Endodermal cell (in vitro differentiated cells): ENCODE results near the gene DDC. TPM values are rescaled to one million over a fixed set of nuclear protein-coding genes. Genes with fewer than 3 reads are reported as not detected.

Source experiments
- DNase-seq: peaks from one replicate; pipeline ENCODE4 v3.0.0-alpha.2; 2017
- H3K27ac ChIP-seq: 2 replicates; pipeline ENCODE4 v1.5.1; 2013; ENCODE audit warnings: mild to moderate bottlenecking, low read depth, low read length, moderate library complexity
- H3K27me3 ChIP-seq: 2 replicates; pipeline ENCODE4 v1.6.1; 2013; ENCODE audit warnings: mild to moderate bottlenecking, low read length, moderate library complexity; ENCODE audit not compliant: insufficient read depth, control insufficient read depth, poor library complexity, severe bottlenecking
- H3K36me3 ChIP-seq: 2 replicates; pipeline ENCODE4 v1.7.0; 2013; ENCODE audit warnings: mild to moderate bottlenecking, low read length, moderate library complexity; ENCODE audit not compliant: control insufficient read depth, insufficient read depth
- H3K4me1 ChIP-seq: one replicate; pipeline ENCODE4 v1.7.0; 2013; ENCODE audit warnings: low read length; ENCODE audit not compliant: control insufficient read depth, insufficient read depth
- H3K4me3 ChIP-seq: 2 replicates; pipeline ENCODE4 v1.5.1; 2013; ENCODE audit warnings: mild to moderate bottlenecking, low read length, moderate library complexity
- H3K9ac ChIP-seq: 2 replicates; pipeline ENCODE4 v1.6.1; 2013; ENCODE audit warnings: mild to moderate bottlenecking, low read length, moderate library complexity; ENCODE audit not compliant: poor library complexity, severe bottlenecking; ENCODE audit errors: extremely low read depth
- H3K9me3 ChIP-seq: 2 replicates; pipeline ENCODE4 v1.6.1; 2013; ENCODE audit warnings: mild to moderate bottlenecking, low read length, moderate library complexity; ENCODE audit not compliant: control insufficient read depth
- H3K27ac Mint-ChIP-seq: 2 replicates; pipeline ENCODE4 v1.8.0; 2020; ENCODE audit warnings: mixed read lengths
- H3K27me3 Mint-ChIP-seq: 2 replicates; pipeline ENCODE4 v1.8.0; 2021; ENCODE audit warnings: mild to moderate bottlenecking, mixed read lengths; ENCODE audit not compliant: insufficient read depth
- H3K36me3 Mint-ChIP-seq: 2 replicates; pipeline ENCODE4 v1.8.0; 2020; ENCODE audit warnings: low read depth, mixed read lengths
- H3K4me1 Mint-ChIP-seq: 2 replicates; pipeline ENCODE4 v1.8.0; 2020; ENCODE audit warnings: mixed read lengths
- H3K4me3 Mint-ChIP-seq: 2 replicates; pipeline ENCODE4 v1.8.0; 2020; ENCODE audit warnings: mild to moderate bottlenecking, moderate library complexity, mixed read lengths
- H3K9me3 Mint-ChIP-seq: 2 replicates; pipeline ENCODE4 v1.8.0; 2020; ENCODE audit warnings: mild to moderate bottlenecking, mixed read lengths
- WGBS, 2 experiments: methylation state at CpG; one replicate each; pipeline versions ENCODE4 v1.1.5 to v1.1.7; 2013; ENCODE audit warnings: missing lambda C conversion rate in 2 of 2, mixed read lengths in 1 of 2; ENCODE audit not compliant: insufficient coverage in 1 of 2, insufficient read length in 1 of 2; 5-methylcytosine and 5-hydroxymethylcytosine counted together
- total RNA-seq, 2 donors: library from RNA; stranded (reverse); fragmentation: NEBNext Ultra II Directional in 1 of 2; extraction: Animal tissue kit (Norgen Biotek cat#: 25700) in 1 of 2; gene quantifications; 2 replicates in 1 of 2; 3 replicates in 1 of 2; pipeline ENCODE4 v1.2.1, GENCODE V29; 2021
- TF ChIP-seq, protein P1 (sequence below): fragments of 200-600 bp; sonication (generic); conservative IDR thresholded peaks from 2 replicates; pipeline ENCODE4 v1.5.0; 2021; ENCODE audit warnings: antibody characterized with exemption, mild to moderate bottlenecking

The DDC gene
- total RNA-seq, 2 donors from 2014 or later = 1.1 TPM

DNA sequence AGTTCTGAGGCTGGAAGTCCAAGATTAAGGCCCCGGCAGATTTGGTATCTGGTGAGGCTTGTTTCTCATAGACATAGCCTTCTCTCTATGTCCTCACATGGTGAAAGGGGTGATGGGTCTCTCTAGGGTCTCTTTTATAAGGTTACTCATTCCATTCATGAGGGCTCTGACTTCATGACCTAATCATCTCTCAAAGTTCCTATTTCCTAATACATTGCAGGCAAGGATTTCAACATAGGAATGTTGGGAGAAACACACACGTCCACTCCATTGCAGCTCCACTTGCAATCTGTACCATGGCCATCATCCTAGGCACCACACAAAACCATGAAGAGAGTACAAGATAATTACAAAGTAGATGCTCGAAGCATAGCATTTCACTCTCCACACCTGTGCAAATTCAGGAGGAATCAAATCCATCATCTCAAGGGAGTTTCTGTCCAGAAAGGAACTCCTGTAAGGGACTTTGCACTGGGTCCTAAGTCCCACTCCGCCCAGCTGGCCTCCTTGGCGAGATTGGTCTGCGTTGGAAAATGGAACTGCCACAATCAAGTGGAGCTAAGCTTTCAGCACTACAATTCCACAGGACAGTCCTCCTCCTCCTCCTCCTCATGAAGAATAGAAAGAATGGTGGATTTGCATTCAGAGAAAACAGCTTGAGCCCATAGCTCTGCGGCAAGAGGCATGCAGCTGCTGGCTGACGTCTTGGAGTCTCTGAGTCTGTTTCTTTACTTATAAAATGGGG, 8.8 kb downstream of the DDC start:
- no peaks in the 10 kb centered on the region for H3K9me3 Mint-ChIP-seq
- Histone ChIP-seq H3K4me1 (peaks cover 6% of the 10 kb centered on the region), H3K9ac (no peak overlapping the region), H3K36me3 (no peaks in the 10 kb centered on the region), H3K27me3 (peaks cover 6% of the 10 kb centered on the region), H3K27ac (no peak overlapping the region), H3K4me3 (no peak overlapping the region), H3K9me3 (no peaks in the 10 kb centered on the region)
- H3K27ac Mint-ChIP-seq = no peak overlapping the region
- peaks cover 2% of the 10 kb centered on the region for H3K27me3 Mint-ChIP-seq
- H3K4me1 Mint-ChIP-seq = peaks cover 9% of the 10 kb centered on the region
- 75 to 76% methylated on average over 4 to 8 of the region's 8 CpGs for WGBS, 2 experiments
- DNase-seq = no peak
- H3K36me3 Mint-ChIP-seq = no peaks in the 10 kb centered on the region
- TF ChIP-seq, protein P1, sequence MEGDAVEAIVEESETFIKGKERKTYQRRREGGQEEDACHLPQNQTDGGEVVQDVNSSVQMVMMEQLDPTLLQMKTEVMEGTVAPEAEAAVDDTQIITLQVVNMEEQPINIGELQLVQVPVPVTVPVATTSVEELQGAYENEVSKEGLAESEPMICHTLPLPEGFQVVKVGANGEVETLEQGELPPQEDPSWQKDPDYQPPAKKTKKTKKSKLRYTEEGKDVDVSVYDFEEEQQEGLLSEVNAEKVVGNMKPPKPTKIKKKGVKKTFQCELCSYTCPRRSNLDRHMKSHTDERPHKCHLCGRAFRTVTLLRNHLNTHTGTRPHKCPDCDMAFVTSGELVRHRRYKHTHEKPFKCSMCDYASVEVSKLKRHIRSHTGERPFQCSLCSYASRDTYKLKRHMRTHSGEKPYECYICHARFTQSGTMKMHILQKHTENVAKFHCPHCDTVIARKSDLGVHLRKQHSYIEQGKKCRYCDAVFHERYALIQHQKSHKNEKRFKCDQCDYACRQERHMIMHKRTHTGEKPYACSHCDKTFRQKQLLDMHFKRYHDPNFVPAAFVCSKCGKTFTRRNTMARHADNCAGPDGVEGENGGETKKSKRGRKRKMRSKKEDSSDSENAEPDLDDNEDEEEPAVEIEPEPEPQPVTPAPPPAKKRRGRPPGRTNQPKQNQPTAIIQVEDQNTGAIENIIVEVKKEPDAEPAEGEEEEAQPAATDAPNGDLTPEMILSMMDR = no peak
- no peak overlapping the region for H3K4me3 Mint-ChIP-seq

DNA sequence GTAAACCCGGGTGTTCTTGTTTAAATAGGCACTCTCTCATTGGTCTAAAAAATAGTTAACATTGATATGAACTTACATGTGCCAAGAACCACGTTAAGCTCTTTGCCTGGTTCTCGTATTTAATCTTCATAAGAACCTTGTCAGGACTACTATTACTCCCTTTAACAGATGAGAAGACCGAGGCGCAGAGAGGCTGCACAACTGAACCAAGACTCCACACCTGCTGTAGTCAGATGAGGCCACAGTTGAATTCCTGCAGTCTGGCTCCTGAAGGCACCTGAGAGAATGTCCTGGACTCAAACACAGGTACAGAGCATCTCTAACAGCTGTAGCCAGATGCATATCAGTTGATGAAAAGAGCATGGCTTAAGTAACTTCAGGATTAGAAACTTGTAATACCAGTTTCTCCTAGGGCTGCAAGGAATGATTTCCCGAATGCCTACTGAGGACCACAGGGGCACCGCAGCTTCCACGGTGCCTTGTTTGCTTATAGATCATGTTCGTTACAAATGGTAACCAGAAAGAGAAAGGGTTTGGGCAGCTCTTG, 9.5 kb downstream of the DDC start:
- no peaks in the 10 kb centered on the region for H3K36me3 Mint-ChIP-seq
- no peak for DNase-seq
- Histone ChIP-seq H3K4me3 (no peak overlapping the region), H3K9ac (no peak overlapping the region), H3K27me3 (peaks cover 6% of the 10 kb centered on the region), H3K4me1 (peaks cover 6% of the 10 kb centered on the region), H3K36me3 (no peaks in the 10 kb centered on the region), H3K27ac (no peak overlapping the region), H3K9me3 (no peaks in the 10 kb centered on the region)
- peaks cover 9% of the 10 kb centered on the region for H3K4me1 Mint-ChIP-seq
- TF ChIP-seq, protein P1 = no peak
- H3K4me3 Mint-ChIP-seq = no peak overlapping the region
- no peak overlapping the region for H3K27ac Mint-ChIP-seq
- 90 to 91% methylated on average over 9 of the region's 9 CpGs for WGBS, 2 experiments
- peaks cover under 1% of the 10 kb centered on the region for H3K27me3 Mint-ChIP-seq
- H3K9me3 Mint-ChIP-seq = no peaks in the 10 kb centered on the region

GRCh38 chr7:50554431-50555322, 10.5 kb downstream of the DDC start:
- Histone ChIP-seq H3K4me1 (peaks cover 6% of the 10 kb centered on the region), H3K36me3 (no peaks in the 10 kb centered on the region), H3K27ac (no peak overlapping the region), H3K9me3 (no peaks in the 10 kb centered on the region), H3K27me3 (peaks cover 6% of the 10 kb centered on the region), H3K4me3 (no peak overlapping the region), H3K9ac (no peak overlapping the region)
- Mint-ChIP-seq H3K36me3 (no peaks in the 10 kb centered on the region), H3K4me3 (no peak overlapping the region), H3K4me1 (peaks cover 9% of the 10 kb centered on the region), H3K27ac (no peak overlapping the region), H3K27me3 (no peaks in the 10 kb centered on the region), H3K9me3 (no peaks in the 10 kb centered on the region)
- TF ChIP-seq, protein P1 = no peak
- DNase-seq = peak; percentile 24
- 79 to 90% methylated on average over 8 to 14 of the region's 14 CpGs for WGBS, 2 experiments
